ENCODE results near the gene DYNAP. TPM values are rescaled to one million over a fixed set of nuclear protein-coding genes. Genes with fewer than 3 reads are reported as not detected.

DYNAP gene, protein sequence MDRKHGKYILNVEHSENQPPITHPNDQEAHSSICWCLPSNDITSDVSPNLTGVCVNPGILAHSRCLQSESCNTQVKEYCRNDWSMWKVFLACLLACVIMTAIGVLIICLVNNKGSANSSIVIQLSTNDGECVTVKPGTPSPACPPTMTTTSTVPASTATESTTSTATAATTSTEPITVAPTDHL
- total RNA-seq (not detected in 2 replicates), polyA plus RNA-seq (0.69 and 0.79 TPM in 2 replicates)

DNA sequence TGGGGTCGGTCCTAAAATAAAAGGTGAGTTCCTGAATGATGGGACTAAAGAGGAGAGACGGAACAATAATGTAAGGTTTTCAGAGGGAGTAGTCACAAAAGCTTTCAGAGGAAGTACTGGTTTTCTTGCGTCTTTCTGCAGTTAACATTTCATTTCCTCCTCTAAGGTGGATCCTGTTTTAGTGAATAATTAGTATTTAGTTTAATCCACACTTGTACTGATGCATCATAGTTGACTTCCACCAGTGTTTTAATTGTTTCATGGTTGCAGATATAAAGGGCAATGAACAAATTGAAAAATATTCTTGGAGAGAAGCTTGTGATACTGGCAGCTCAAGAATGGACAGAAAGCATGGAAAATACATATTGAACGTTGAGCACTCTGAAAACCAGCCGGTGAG is at the start of gene DYNAP:
Gene DYNAP, plus strand, starts transcription at position 301 of the 400 bp plus-strand sequence. Its CDS starts 38 bp downstream, at position 339.
- Histone ChIP-seq H3K27me3 (no peaks in the 10 kb centered on the region), H3K4me2 (no peak within 1 kb of the TSS), H3K4me3 (no peak within 1 kb of the TSS), H3K36me3 (replicated peaks; ENCODE audit: insufficient read depth, low read depth) (no peaks in the 10 kb centered on the region), H2AFZ (no peak within 1 kb of the TSS), H3K27ac (no peak within 1 kb of the TSS), H3K9me2 (replicated peaks; ENCODE audit: insufficient read depth) (no peaks in the 10 kb centered on the region), H3K4me1 (ENCODE audit: insufficient read depth) (no peaks in the 10 kb centered on the region), H3K9me3 (ENCODE audit: low read depth) (no peaks in the 10 kb centered on the region), H3K79me2 (no peaks in the 10 kb centered on the region), H4K20me1 (ENCODE audit: insufficient read depth, poor library complexity, severe bottlenecking) (no peaks in the 10 kb centered on the region)
- DNase-seq (ENCODE audit: low spot score), result no peak
- WGBS (ENCODE audit: low lambda C conversion rate, missing lambda C conversion rate), result 92% methylated on average over 5 of the region's 5 CpGs
- no peak for TF ChIP-seq EZH2 (IDR thresholded peaks at IDR 0.05; ENCODE audit: borderline replicate concordance)
- TF ChIP-seq EZH2phosphoT487 (IDR thresholded peaks at IDR 0.05; ENCODE audit: low read depth, severe bottlenecking, unreplicated experiment), result no peak
- TF ChIP-seq, protein P1, sequence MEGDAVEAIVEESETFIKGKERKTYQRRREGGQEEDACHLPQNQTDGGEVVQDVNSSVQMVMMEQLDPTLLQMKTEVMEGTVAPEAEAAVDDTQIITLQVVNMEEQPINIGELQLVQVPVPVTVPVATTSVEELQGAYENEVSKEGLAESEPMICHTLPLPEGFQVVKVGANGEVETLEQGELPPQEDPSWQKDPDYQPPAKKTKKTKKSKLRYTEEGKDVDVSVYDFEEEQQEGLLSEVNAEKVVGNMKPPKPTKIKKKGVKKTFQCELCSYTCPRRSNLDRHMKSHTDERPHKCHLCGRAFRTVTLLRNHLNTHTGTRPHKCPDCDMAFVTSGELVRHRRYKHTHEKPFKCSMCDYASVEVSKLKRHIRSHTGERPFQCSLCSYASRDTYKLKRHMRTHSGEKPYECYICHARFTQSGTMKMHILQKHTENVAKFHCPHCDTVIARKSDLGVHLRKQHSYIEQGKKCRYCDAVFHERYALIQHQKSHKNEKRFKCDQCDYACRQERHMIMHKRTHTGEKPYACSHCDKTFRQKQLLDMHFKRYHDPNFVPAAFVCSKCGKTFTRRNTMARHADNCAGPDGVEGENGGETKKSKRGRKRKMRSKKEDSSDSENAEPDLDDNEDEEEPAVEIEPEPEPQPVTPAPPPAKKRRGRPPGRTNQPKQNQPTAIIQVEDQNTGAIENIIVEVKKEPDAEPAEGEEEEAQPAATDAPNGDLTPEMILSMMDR (IDR thresholded peaks at IDR 0.05; ENCODE audit: poor library complexity), result no peak

DNA sequence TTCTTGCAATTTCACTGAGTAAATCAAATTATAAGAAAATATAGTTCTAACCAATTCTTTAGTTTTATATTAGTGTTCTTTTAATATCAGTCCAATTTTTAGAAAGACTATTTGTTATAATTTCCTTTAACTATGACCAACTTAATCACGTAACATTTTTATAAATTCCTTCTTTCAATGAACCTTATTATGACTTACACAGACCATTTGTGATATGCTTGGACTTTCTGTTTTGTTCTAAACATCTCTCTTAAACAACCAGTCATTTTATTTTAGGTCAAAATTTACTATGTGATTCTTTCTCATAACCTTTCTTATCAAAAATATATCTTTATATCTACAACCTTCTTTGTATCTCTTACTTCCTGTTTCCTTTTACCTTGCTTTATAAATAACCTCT is 39.5 kb upstream of the DYNAP start:
- H2AFZ ChIP-seq, result no peak overlapping the region
- TF ChIP-seq EZH2phosphoT487 (IDR thresholded peaks at IDR 0.05; ENCODE audit: low read depth, severe bottlenecking, unreplicated experiment) (no peak), EZH2 (IDR thresholded peaks at IDR 0.05; ENCODE audit: borderline replicate concordance) (no peak)
- TF ChIP-seq, protein P1 (IDR thresholded peaks at IDR 0.05; ENCODE audit: poor library complexity), result no peak
- no peaks in the 10 kb centered on the region for H3K4me1 ChIP-seq (ENCODE audit: insufficient read depth)
- H3K27ac ChIP-seq, result no peak overlapping the region
- no peak overlapping the region for H3K4me3 ChIP-seq
- H3K27me3 ChIP-seq, result no peaks in the 10 kb centered on the region
- no peaks in the 10 kb centered on the region for H3K36me3 ChIP-seq (replicated peaks; ENCODE audit: insufficient read depth, low read depth)
- H3K9me3 ChIP-seq (ENCODE audit: low read depth), result no peaks in the 10 kb centered on the region
- H4K20me1 ChIP-seq (ENCODE audit: insufficient read depth, poor library complexity, severe bottlenecking), result no peaks in the 10 kb centered on the region
- no peak for DNase-seq (ENCODE audit: low spot score)
- H3K79me2 ChIP-seq, result no peaks in the 10 kb centered on the region
- H3K9me2 ChIP-seq (replicated peaks; ENCODE audit: insufficient read depth), result no peaks in the 10 kb centered on the region
- H3K4me2 ChIP-seq, result no peak overlapping the region
- 86% methylated on average over 1 of the region's 1 CpG for WGBS (ENCODE audit: low lambda C conversion rate, missing lambda C conversion rate)

DNA sequence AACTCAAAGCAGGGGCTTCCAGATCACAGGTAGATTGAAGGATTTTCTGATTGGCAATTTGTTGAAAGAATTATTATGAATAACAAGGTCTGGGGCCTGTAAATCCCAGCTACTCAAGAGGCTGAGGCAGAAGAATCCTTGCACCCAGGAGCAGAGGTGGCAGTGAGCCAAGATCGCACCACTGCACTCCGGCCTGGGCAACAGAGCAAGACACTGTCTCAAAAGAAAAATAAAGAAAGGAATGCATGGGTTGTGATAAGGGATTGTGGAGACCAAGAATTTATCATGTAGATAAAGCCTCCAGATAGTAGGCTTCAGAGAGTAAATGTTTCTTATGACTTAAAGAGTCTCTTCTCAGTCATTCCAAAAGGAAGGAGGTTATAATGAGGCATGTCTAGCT is 35.8 kb upstream of the DYNAP start:
- Histone ChIP-seq H3K4me2 (no peak overlapping the region), H3K27me3 (no peaks in the 10 kb centered on the region), H3K27ac (no peak overlapping the region), H3K4me3 (no peak overlapping the region), H3K9me3 (ENCODE audit: low read depth) (no peaks in the 10 kb centered on the region), H2AFZ (no peak overlapping the region), H3K9me2 (replicated peaks; ENCODE audit: insufficient read depth) (no peaks in the 10 kb centered on the region), H3K4me1 (ENCODE audit: insufficient read depth) (no peaks in the 10 kb centered on the region), H3K36me3 (replicated peaks; ENCODE audit: insufficient read depth, low read depth) (no peaks in the 10 kb centered on the region), H4K20me1 (ENCODE audit: insufficient read depth, poor library complexity, severe bottlenecking) (no peaks in the 10 kb centered on the region), H3K79me2 (no peaks in the 10 kb centered on the region)
- TF ChIP-seq EZH2phosphoT487 (IDR thresholded peaks at IDR 0.05; ENCODE audit: low read depth, severe bottlenecking, unreplicated experiment) (no peak), EZH2 (IDR thresholded peaks at IDR 0.05; ENCODE audit: borderline replicate concordance) (no peak)
- TF ChIP-seq, protein P1 (IDR thresholded peaks at IDR 0.05; ENCODE audit: poor library complexity), result no peak
- 86% methylated on average over 2 of the region's 2 CpGs for WGBS (ENCODE audit: low lambda C conversion rate, missing lambda C conversion rate)
- no peak for DNase-seq (ENCODE audit: low spot score)

Data from hepatocyte (in vitro differentiated cells).